ENCODE measurements around the gene SPEF1.

DNA sequence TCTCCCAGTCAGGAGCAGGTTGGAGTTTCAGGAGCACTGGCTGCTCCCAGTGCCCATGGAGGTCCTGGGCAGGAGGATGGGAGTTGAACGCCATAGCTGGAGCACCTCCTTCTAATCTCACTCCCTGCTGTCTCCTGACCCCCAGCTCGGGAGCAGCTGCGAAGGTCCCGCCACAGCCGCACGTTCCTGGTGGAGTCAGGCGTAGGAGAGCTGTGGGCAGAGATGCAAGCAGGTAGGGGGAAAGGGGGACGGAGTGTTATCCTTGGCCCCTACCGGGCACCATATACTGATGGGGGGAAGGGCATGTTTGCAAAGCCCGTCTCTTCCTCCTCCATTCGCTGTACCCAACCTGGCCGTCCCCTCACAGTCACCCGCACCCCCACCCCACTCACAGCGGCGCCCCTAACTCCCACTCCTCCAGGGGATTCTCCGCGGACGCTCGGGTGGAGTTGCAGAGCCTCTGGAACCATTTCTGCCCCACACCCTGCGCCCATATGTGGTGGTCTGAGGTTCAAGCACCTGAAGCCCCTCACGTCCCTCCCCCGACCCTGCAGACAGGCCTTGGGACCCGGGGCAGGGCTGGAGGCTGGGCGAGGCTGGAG, 32.1 kb downstream of the SPEF1 start:
- TF ChIP-seq CTCF (IDR thresholded peaks at IDR 0.05) (no peak), POLR2A (IDR thresholded peaks at IDR 0.05) (no peak), POLR2AphosphoS5 (IDR thresholded peaks at IDR 0.05) (no peak), EP300 (IDR thresholded peaks at IDR 0.05) (no peak)

Data from suprapubic skin (tissue), 4 donors.